HEK293T (cell line): ENCODE measurements around the gene COPG2.

Source experiments
- ARNT ChIP-seq: fragments of 450-650 bp; IDR thresholded peaks from 2 replicates; pipeline ENCODE4 v1.6.1; 2017; ENCODE audit warnings: mild to moderate bottlenecking
- BHLHE40 ChIP-seq: fragments of 450-650 bp; IDR thresholded peaks from 2 replicates; pipeline ENCODE4 v1.6.1; 2016; ENCODE audit warnings: mild to moderate bottlenecking, moderate library complexity, borderline replicate concordance
- CTBP1 ChIP-seq: fragments of 450-650 bp; IDR thresholded peaks from 2 replicates; pipeline ENCODE4 v1.6.1; 2016; ENCODE audit warnings: borderline replicate concordance
- FOXK2 ChIP-seq: fragments of 450-650 bp; IDR thresholded peaks from 2 replicates; pipeline ENCODE4 v1.6.1; 2016; ENCODE audit warnings: mild to moderate bottlenecking
- L3MBTL2 ChIP-seq: fragments of 450-650 bp; conservative IDR thresholded peaks from 2 replicates; pipeline ENCODE4 v1.6.1; 2016; ENCODE audit warnings: mild to moderate bottlenecking
- LEF1 ChIP-seq: fragments of 450-650 bp; IDR thresholded peaks from 2 replicates; pipeline ENCODE4 v1.6.1; 2017; ENCODE audit warnings: mild to moderate bottlenecking, borderline replicate concordance
- NFRKB ChIP-seq: fragments of 450-650 bp; IDR thresholded peaks from 2 replicates; pipeline ENCODE4 v1.6.1; 2016; ENCODE audit warnings: mild to moderate bottlenecking, moderate library complexity
- PKNOX1 ChIP-seq: fragments of 450-650 bp; IDR thresholded peaks from 2 replicates; pipeline ENCODE4 v1.6.1; 2016
- SP1 ChIP-seq: fragments of 450-650 bp; IDR thresholded peaks from 2 replicates; pipeline ENCODE4 v1.6.1; 2017
- ZNF384 ChIP-seq: fragments of 450-650 bp; IDR thresholded peaks from 2 replicates; pipeline ENCODE4 v1.6.1; 2016

GRCh38 chr7:130628901-130629300, 39.6 kb downstream of the COPG2 start:
- no peak for TF ChIP-seq FOXK2
- no peak for TF ChIP-seq CTBP1
- TF ChIP-seq LEF1 = no peak
- TF ChIP-seq SP1 = no peak
- no peak for TF ChIP-seq BHLHE40
- TF ChIP-seq PKNOX1 = no peak
- TF ChIP-seq L3MBTL2 = no peak
- no peak for TF ChIP-seq ARNT
- TF ChIP-seq ZNF384 = no peak
- TF ChIP-seq NFRKB = no peak
